Islet precursor cell (in vitro differentiated cells): Measurements from ENCODE around the gene SORCS2.

Experiments used
- DNase-seq: peaks from one replicate; pipeline ENCODE4 v3.0.0-alpha.2; 2018

SORCS2 gene

DNA sequence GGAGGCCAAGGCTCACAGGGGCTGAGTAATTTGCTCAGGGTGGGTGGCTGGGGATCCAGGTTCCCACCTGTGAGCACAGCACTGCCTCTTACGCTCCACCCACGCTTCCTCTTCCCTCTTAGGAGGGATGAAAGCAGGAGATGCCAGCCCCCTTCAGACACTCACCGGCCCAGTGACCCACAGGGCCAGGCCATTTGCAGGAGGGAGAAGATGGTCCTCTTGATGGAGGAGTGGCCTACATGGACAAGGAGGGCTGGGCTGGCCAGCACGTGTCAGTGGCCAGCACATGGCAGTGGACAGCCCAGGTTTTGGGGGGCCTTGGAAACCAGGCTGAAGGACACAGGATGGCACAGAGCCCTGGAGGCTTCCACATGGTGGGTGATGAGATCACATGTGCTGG is 350.4 kb downstream of the SORCS2 start:
- no peak for DNase-seq

GRCh38 chr4:7546152-7546808 is 353.9 kb downstream of the SORCS2 start:
- no peak for DNase-seq

- DNase-seq = no peak
Measured at GRCh38 chr4:7546809-7547367, 354.6 kb downstream of the SORCS2 start.

GRCh38 chr4:7547368-7548040 is 355.2 kb downstream of the SORCS2 start:
- DNase-seq = no peak

GRCh38 chr4:7549866-7550265 is 357.5 kb downstream of the SORCS2 start:
- DNase-seq = no peak

DNA sequence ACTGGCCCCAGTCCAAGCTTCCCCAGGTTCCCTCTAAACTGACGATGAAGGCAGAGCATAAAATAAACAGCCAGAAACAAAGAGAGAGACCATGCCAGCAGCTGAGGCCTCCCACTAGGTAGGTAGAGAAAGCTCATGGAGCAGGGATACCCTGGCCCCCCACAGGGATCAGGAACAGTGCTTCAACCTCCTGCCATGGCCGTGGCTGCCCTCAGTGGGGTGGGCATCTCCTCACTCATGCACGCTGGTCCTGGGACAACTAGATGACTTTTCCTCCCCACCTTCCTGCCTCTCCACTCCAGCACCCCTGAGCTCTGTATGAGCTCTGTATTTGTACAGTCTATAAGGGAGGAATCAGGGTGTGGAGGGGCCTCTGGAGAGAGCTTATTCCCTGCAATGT is 360.1 kb downstream of the SORCS2 start:
- no peak for DNase-seq

- DNase-seq = no peak
Measured at GRCh38 chr4:7553280-7553679, 360.9 kb downstream of the SORCS2 start.

GRCh38 chr4:7554905-7555304 is 362.6 kb downstream of the SORCS2 start:
- no peak for DNase-seq

- DNase-seq = no peak
Measured at GRCh38 chr4:7556558-7556957, 364.2 kb downstream of the SORCS2 start.

DNA sequence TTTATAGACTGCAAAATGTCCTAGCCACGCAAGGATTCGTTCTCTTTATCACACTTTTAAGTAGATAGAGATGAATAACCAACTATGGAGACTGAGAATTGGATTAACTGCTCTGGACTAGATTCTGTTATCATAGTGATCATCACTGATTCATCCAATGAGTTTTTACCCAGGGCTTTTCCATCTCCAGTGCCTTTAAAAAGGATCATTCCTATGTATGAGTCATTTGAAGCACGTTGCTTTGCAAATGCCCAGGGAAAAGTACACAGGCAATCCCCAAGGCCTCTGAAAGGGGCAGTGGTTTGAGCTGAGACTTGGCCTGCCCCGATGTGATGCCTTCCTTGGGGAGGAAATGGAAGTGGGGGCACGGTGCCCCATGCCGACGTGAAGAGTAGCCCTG is 365.1 kb downstream of the SORCS2 start:
- no peak for DNase-seq

GRCh38 chr4:7558436-7558835 is 366.1 kb downstream of the SORCS2 start:
- no peak for DNase-seq

DNA sequence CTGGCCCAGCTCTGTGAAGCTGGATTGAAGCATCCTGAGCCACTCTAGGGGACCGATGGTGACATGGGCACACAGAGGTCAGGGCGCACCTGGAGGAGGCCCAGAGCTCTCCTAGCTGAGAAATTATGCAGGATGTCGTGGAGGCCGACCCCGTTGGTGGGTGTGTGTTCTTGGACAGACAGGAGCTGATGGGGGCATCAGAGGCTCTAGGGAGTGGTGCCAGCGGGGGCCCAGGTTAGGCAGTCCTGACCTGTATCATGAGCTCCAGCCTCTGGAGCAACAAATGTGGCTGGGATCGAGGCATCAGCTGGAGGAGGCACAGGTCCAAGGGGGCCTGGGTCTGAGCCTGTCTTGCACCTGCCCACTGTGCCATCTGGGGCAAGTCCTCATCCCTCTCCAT is 367.0 kb downstream of the SORCS2 start:
- DNase-seq = no peak

DNA sequence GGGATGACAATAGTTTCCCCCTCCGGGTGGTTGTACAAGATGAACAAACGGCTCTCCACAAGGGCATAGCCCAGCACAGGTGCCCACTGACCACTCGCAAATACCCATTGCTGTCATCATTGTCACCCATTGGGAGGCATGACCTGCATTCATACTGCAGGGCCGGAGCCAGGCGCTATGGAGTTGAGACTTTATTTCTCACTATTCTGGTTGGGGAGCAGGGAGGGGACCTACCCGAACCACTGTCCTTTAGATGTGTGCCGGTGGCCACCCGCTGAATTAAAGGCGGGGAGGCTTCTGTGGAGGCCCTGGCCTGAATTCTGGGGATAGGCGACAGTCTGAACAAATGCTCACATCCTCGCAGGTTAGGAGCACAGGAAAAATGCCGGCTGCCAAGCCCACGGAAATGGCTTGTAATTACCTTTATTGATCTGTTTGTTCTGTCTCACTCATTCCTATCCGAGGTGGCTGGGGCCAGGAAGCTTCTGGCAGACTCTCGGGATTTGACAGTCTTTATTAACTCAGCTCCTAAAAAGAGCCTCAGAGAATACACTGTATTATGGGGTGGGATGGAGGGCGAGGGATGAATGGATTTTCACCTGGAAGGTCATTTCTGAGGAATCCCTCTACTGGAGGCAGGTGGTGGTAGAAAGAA is 367.5 kb downstream of the SORCS2 start:
- no peak for DNase-seq

DNA sequence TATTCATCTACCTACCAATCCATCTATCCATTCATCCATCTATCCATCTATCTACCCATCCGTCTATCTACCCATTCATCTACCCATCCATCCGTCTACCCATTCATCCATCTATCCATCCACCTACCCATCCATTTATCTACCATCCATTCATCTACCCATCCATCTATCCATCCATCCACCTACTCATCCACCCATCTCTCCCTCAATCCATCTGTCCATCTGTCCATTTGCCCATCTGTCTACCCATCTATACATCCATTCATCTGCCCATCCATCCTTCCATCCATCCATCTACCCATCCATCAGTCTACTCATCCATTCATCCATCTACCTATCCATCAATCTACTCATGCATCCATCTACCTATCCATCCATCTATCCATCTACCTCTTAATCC is 369.2 kb downstream of the SORCS2 start:
- no peak for DNase-seq

- DNase-seq = no peak
Measured at GRCh38 chr4:7564242-7564641, 371.9 kb downstream of the SORCS2 start.

GRCh38 chr4:7565483-7565882 is 373.1 kb downstream of the SORCS2 start:
- DNase-seq = no peak

DNA sequence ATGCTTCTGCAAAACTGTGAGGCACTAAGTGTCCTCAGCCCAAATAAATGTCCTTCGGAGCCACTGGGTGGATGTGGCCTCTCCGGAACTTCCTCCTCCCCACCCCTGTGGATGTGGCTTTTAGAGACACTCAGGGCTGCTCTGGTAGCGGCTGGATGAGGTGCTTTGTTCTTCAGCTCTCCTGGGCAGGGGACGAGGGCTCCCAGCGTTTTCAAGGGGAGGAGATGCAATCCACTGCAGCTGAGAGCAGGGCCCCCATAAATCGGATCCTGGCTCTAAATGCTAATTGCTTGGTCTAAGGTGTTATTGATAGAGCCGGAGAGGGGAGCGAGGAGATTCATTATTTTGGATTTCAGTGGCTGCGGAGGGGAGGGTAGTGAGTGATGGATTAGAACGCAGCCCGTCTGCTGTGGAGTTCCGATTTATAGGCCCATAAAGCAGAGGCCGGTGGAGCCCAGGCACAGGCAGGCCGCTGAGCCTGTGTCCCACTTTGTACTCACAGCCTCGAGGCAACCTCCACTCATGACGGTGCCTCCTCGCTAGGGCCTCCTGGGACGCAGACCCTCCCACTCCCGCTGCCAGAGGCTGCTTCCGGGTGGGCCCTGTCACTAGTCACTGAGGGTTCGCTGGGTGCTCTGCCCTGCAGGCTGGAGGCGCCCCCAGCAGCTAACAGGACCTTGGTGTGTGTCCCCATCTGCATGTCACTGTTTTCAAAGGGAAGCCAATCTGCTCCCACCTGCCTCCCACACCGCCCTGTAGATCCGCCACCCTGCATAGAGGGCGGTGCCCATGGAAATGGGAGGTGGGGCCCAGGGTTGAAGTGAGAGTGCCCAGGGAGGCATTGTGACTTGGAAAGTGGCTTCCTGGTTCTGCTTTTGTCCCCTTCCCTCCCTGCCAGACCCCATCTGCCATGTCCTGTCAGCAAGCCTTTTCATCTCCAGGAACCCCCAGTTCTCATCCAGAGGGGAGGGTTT is 377.8 kb downstream of the SORCS2 start:
- DNase-seq = no peak

DNA sequence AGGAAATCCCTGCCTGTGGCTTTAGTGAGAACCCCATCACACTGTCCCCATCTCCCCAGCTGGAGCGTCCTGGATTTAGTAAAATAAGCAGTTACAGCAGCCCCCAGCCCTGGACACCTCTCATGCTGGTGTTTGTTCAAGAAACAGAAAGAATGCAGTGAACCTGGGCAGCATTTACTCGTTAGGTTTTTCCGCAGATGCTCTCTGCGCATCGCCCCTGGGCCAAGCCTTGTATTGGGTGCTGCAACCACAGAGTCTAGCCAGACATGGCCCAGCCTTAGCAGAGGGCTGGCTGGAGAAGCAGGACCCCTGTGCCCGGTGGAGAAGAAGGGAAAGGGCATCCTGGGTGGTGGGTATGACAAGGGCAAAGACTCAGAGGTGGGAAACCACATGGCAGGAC is 378.7 kb downstream of the SORCS2 start:
- DNase-seq = no peak

GRCh38 chr4:7571701-7572100 is 379.4 kb downstream of the SORCS2 start:
- no peak for DNase-seq

GRCh38 chr4:7572894-7573293 is 380.6 kb downstream of the SORCS2 start:
- no peak for DNase-seq

- DNase-seq = no peak
Measured at GRCh38 chr4:7573576-7574091, 381.3 kb downstream of the SORCS2 start.

GRCh38 chr4:7574287-7575014 is 382.1 kb downstream of the SORCS2 start:
- DNase-seq = no peak
